ENCODE results near the gene RDH5. TPM values are rescaled to one million over a fixed set of nuclear protein-coding genes. Genes with fewer than 3 reads are reported as not detected.

RDH5 gene
- total RNA-seq, 1 donor from 2014 or later: 14.1 TPM

DNA sequence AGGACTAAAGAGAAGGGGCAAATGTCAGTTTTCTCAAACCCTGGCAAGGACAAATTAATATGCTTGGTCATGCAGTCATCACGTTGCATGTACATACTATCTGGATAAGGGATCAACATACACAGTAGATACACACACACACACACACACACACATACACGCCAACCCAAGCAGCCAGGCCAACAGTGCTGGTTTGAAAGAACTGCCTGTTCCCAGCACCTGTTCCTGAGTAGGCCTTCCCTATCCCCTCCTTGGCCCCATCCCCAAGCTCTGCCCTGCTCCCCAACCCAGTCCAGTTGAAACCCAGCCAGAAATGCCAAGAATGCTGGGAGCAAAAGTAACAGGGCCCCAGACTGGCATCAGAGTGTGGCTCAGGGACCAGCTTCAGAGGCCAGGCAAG, 16.9 kb upstream of the RDH5 start:
- no peaks in the 10 kb centered on the region for H3K9me3 Mint-ChIP-seq
- H3K4me1 Mint-ChIP-seq (ENCODE audit: unreplicated experiment): peaks cover 11% of the 10 kb centered on the region
- peaks cover 41% of the 10 kb centered on the region for H3K27me3 Mint-ChIP-seq
- TF ChIP-seq, protein P1, sequence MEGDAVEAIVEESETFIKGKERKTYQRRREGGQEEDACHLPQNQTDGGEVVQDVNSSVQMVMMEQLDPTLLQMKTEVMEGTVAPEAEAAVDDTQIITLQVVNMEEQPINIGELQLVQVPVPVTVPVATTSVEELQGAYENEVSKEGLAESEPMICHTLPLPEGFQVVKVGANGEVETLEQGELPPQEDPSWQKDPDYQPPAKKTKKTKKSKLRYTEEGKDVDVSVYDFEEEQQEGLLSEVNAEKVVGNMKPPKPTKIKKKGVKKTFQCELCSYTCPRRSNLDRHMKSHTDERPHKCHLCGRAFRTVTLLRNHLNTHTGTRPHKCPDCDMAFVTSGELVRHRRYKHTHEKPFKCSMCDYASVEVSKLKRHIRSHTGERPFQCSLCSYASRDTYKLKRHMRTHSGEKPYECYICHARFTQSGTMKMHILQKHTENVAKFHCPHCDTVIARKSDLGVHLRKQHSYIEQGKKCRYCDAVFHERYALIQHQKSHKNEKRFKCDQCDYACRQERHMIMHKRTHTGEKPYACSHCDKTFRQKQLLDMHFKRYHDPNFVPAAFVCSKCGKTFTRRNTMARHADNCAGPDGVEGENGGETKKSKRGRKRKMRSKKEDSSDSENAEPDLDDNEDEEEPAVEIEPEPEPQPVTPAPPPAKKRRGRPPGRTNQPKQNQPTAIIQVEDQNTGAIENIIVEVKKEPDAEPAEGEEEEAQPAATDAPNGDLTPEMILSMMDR (conservative IDR thresholded peaks at IDR 0.05): no peak
- H3K36me3 Mint-ChIP-seq: no peaks in the 10 kb centered on the region
- DNase-seq (ENCODE audit: extremely low spot score, unreplicated experiment): no peak
- H3K4me3 Mint-ChIP-seq: no peak overlapping the region
- no peak overlapping the region for H3K27ac Mint-ChIP-seq

DNA sequence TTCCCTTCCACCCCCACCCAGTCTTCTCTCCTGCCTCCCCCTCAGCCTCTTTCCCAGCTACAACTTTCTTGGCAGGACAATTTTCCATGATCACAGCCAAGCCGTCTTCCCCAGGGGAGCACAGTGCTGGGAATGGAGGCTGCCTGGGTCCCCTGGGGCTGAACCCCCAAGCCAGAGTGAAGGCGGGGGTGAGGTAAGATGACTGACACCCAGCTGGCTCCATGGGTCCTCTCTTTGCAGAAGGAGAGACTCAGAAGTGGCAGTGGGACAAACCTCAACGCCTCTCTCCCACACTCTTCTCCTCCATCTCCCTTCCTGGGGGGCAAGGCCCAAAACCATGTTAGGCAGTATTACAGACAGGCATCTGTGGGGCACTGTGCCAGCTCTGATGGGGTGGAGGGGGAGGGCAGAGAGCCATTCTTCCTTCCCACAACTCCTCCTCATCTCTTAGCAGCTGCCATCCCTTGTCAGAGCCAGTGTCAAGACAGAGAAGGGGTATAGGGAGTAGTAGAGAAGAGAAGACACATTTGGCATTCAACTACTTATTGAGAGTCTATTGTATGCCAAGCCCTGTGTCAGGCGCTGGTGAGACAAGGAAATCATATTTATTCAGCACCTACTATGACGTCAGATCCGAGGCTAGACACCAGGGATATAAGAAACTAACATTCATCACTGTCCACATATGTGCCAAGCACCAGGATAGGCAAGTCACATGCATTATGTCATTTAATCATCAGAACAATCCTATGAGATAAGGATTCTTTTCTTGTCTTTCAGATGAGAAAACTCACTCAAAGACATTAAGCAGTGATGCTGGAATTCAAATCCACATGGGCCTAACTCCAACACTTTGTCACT, 16.1 kb upstream of the RDH5 start:
- Mint-ChIP-seq H3K9me3 (no peaks in the 10 kb centered on the region), H3K4me1 (ENCODE audit: unreplicated experiment) (peaks cover 19% of the 10 kb centered on the region), H3K36me3 (no peaks in the 10 kb centered on the region), H3K27ac (no peak overlapping the region), H3K27me3 (peaks cover 50% of the 10 kb centered on the region), H3K4me3 (no peak overlapping the region)
- DNase-seq (ENCODE audit: extremely low spot score, unreplicated experiment): no peak
- TF ChIP-seq, protein P1 (conservative IDR thresholded peaks at IDR 0.05): no peak

DNA sequence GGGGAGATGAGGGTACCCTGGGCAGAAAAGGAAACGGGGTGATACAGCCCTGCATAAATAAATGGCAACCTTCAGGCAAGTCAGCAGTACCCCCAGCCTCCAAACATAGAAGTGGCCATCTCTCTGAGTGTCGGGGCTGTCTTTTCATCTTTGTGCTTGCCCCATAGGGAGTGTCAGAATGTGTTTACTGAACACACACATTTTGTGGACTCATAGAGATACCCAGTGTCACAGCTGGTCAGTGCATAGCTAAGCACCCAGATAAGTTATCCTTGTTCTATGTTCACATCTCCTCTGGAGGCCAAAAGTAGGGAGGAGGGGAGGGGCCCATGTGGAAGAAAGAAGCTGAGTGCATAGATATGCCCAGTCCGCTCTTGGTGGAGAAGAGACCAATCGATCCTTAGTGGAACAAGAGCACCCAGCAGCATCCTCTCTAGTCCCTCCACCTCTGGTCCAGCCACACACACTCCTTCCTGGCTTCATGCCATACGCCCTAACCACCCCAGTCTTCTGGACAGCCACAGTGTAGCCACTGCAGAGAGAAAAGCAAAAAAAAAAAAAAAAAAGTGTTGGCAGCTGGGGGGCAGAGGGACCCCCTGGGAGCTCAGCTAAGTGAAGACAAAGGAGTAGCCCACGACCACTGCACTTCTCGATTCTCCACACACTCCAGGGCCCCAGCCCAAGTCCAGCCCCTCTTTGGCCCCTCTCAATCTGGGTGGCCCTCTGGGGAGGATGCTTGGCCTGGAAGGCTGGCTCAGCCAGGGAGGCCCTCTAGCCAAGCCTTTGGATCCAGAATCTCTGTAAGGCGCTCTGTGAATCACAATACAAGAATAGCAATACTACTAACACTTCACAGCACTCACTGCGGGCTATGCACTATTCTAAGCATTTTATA, 15.1 kb upstream of the RDH5 start:
- Mint-ChIP-seq H3K9me3 (no peaks in the 10 kb centered on the region), H3K27ac (no peak overlapping the region), H3K4me1 (ENCODE audit: unreplicated experiment) (peaks cover 20% of the 10 kb centered on the region), H3K36me3 (no peaks in the 10 kb centered on the region), H3K4me3 (peak overlapping the region; percentile 87), H3K27me3 (peaks cover 59% of the 10 kb centered on the region)
- no peak for DNase-seq (ENCODE audit: extremely low spot score, unreplicated experiment)
- TF ChIP-seq, protein P1 (conservative IDR thresholded peaks at IDR 0.05): no peak

DNA sequence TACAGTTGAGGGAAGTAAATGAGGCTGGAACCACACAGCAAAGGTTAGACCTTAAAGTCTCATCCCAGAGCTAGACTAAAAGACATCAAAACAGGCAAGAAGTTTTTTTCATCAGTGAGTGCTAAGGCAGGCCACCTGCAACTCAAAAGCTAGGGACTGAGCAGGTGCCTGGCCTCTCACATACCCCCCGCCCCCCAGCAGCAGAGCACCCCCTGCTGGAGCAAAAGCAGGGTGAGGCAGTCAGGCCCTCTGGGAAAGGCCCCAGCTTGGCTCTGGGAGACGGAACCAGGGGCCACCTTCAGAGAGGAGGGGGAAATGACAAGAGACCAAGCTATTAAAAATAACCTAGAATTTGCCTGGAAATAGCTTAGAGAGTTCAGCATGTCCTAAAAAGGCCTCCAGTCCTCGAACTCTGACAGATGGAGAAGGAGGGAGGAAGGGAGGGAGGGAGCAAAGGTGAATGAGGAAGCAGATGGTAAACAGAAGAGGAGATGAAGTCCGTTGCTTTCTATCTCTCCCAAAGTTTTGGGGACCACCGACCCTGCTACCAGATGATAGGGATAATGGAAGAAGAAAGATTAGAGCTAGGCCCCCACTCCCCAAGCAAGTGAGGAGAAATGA, 14.3 kb upstream of the RDH5 start:
- peaks cover 20% of the 10 kb centered on the region for H3K4me1 Mint-ChIP-seq (ENCODE audit: unreplicated experiment)
- H3K9me3 Mint-ChIP-seq: no peaks in the 10 kb centered on the region
- H3K36me3 Mint-ChIP-seq: no peaks in the 10 kb centered on the region
- TF ChIP-seq, protein P1 (conservative IDR thresholded peaks at IDR 0.05): peak; percentile 55
- no peak for DNase-seq (ENCODE audit: extremely low spot score, unreplicated experiment)
- H3K27ac Mint-ChIP-seq: no peak overlapping the region
- peak overlapping the region; percentile 87 for H3K4me3 Mint-ChIP-seq
- H3K27me3 Mint-ChIP-seq: peaks cover 67% of the 10 kb centered on the region

DNA sequence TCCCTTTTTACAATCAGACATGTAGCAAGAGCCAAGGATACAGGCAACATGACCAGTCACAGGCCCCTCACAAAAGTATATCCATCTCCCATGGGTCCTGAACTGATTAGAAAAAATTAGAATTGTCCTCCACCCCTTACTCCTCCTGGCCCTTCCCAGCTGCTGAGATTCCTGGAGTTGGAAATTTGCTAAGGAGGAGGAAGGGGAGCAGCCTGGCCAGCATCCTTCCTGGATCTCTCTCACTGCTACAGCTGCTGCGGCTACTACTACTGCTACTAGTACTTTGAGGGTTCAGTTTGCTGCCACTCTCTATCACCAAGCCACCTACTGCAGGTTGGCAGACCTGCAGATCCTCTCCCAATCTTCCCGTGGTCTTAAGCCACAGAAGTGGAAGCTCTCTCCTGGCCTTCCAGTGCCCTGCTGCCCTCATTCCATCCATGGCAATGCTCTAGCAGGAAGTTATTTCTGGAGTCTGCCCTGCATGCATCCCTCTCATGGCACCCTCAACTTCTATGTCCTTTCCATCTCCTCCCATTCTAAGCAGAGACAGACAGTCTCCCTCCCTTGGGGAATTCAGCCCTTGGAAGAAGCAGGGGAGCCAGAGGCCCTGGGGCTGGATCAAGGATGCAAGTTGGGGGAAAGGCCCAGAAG, 13.5 kb upstream of the RDH5 start:
- no peaks in the 10 kb centered on the region for H3K9me3 Mint-ChIP-seq
- DNase-seq (ENCODE audit: extremely low spot score, unreplicated experiment): no peak
- peaks cover 72% of the 10 kb centered on the region for H3K27me3 Mint-ChIP-seq
- TF ChIP-seq, protein P1 (conservative IDR thresholded peaks at IDR 0.05): no peak
- H3K27ac Mint-ChIP-seq: no peak overlapping the region
- peak overlapping the region; percentile 87 for H3K4me3 Mint-ChIP-seq
- H3K4me1 Mint-ChIP-seq (ENCODE audit: unreplicated experiment): peaks cover 20% of the 10 kb centered on the region
- no peaks in the 10 kb centered on the region for H3K36me3 Mint-ChIP-seq

Measured in type B pancreatic cell (in vitro differentiated cells).